ENCODE results near the gene DNLZ. TPM values are rescaled to one million over a fixed set of nuclear protein-coding genes. Genes with fewer than 3 reads are reported as not detected.

DNLZ gene
- polyA plus RNA-seq, 1 donor from 2014 or later, result 23.6 TPM

GRCh38 chr9:136328011-136328621 is 35.4 kb downstream of the DNLZ start:
- no peaks in the 10 kb centered on the region for H3F3A ChIP-seq (ENCODE audit: insufficient read depth, low read length, poor library complexity, severe bottlenecking)
- TF ChIP-seq POLR2AphosphoS5 (IDR thresholded peaks at IDR 0.05) (peak; percentile 4), MXI1 (conservative IDR thresholded peaks at IDR 0.05; ENCODE audit: poor library complexity, severe bottlenecking) (no peak)
- peak overlapping the region; percentile 70 for H3K27ac ChIP-seq (ENCODE audit: low read length)
- peaks cover 29% of the 10 kb centered on the region for H3K79me2 ChIP-seq (replicated peaks; ENCODE audit: insufficient read depth, low read length)
- no peaks in the 10 kb centered on the region for H3K9me2 ChIP-seq (ENCODE audit: insufficient read depth, low read length)
- no peak overlapping the region for H2AFZ ChIP-seq (ENCODE audit: low read depth, low read length)
- peak overlapping the region; percentile 74 for H3K4me2 ChIP-seq (ENCODE audit: low read length)
- H3K36me3 ChIP-seq (ENCODE audit: insufficient read depth, low read length), result no peaks in the 10 kb centered on the region
- H4K20me1 ChIP-seq (ENCODE audit: insufficient read depth), result no peaks in the 10 kb centered on the region
- H3K9ac ChIP-seq (ENCODE audit: low read length), result peak overlapping the region; percentile 94
- H3K9me3 ChIP-seq (ENCODE audit: low read length), result no peaks in the 10 kb centered on the region
- H3K4me3 ChIP-seq (ENCODE audit: low read length), result peak overlapping the region; percentile 96
- H3K27me3 ChIP-seq (ENCODE audit: insufficient read depth, low read depth, low read length), result no peaks in the 10 kb centered on the region

- Histone ChIP-seq H3F3A (ENCODE audit: insufficient read depth, low read length, poor library complexity, severe bottlenecking) (no peaks in the 10 kb centered on the region), H3K27ac (ENCODE audit: low read length) (peak within 1 kb of the TSS; percentile 70), H4K20me1 (ENCODE audit: insufficient read depth) (no peaks in the 10 kb centered on the region), H2AFZ (ENCODE audit: low read depth, low read length) (peak within 1 kb of the TSS; percentile 33), H3K9me3 (ENCODE audit: low read length) (no peaks in the 10 kb centered on the region), H3K4me3 (ENCODE audit: low read length) (peak within 1 kb of the TSS; percentile 96), H3K9ac (ENCODE audit: low read length) (peak within 1 kb of the TSS; percentile 94), H3K4me2 (ENCODE audit: low read length) (peak within 1 kb of the TSS; percentile 74), H3K27me3 (ENCODE audit: insufficient read depth, low read depth, low read length) (no peaks in the 10 kb centered on the region), H3K36me3 (ENCODE audit: insufficient read depth, low read length) (no peaks in the 10 kb centered on the region), H3K79me2 (replicated peaks; ENCODE audit: insufficient read depth, low read length) (peaks cover 29% of the 10 kb centered on the region), H3K9me2 (ENCODE audit: insufficient read depth, low read length) (no peaks in the 10 kb centered on the region)
- TF ChIP-seq EP300 (conservative IDR thresholded peaks at IDR 0.05; ENCODE audit: poor library complexity, severe bottlenecking) (peak; percentile 30), CTCF (IDR thresholded peaks at IDR 0.05; ENCODE audit: poor library complexity, severe bottlenecking) (peak; percentile 8), SMC3 (conservative IDR thresholded peaks at IDR 0.05; ENCODE audit: poor library complexity) (no peak), POLR2AphosphoS5 (IDR thresholded peaks at IDR 0.05) (peak; percentile 88)
Observed at GRCh38 chr9:136327304-136327974, 36.1 kb downstream of the DNLZ start, which contains the start of gene GPSM1. Gene GPSM1 (plus strand): TSS chr9:136327539. CDS start chr9:136327696, 157 bp downstream.

- H3K9ac ChIP-seq (ENCODE audit: low read length), result peak overlapping the region; percentile 94
- no peak overlapping the region for H3K4me2 ChIP-seq (ENCODE audit: low read length)
- no peaks in the 10 kb centered on the region for H3F3A ChIP-seq (ENCODE audit: insufficient read depth, low read length, poor library complexity, severe bottlenecking)
- H3K4me3 ChIP-seq (ENCODE audit: low read length), result peak overlapping the region; percentile 60
- H3K9me2 ChIP-seq (ENCODE audit: insufficient read depth, low read length), result no peaks in the 10 kb centered on the region
- peaks cover 29% of the 10 kb centered on the region for H3K79me2 ChIP-seq (replicated peaks; ENCODE audit: insufficient read depth, low read length)
- no peaks in the 10 kb centered on the region for H4K20me1 ChIP-seq (ENCODE audit: insufficient read depth)
- H3K36me3 ChIP-seq (ENCODE audit: insufficient read depth, low read length), result no peaks in the 10 kb centered on the region
- no peaks in the 10 kb centered on the region for H3K9me3 ChIP-seq (ENCODE audit: low read length)
- H2AFZ ChIP-seq (ENCODE audit: low read depth, low read length), result peak overlapping the region; percentile 33
- no peaks in the 10 kb centered on the region for H3K27me3 ChIP-seq (ENCODE audit: insufficient read depth, low read depth, low read length)
- peak overlapping the region; percentile 45 for H3K27ac ChIP-seq (ENCODE audit: low read length)
- TF ChIP-seq POLR2AphosphoS5 (IDR thresholded peaks at IDR 0.05), result no peak
- TF ChIP-seq MXI1 (conservative IDR thresholded peaks at IDR 0.05; ENCODE audit: poor library complexity, severe bottlenecking), result no peak
- TF ChIP-seq REST (IDR thresholded peaks at IDR 0.05; ENCODE audit: borderline replicate concordance), result no peak
- TF ChIP-seq TAF1 (IDR thresholded peaks at IDR 0.05; ENCODE audit: low read depth), result no peak
- TF ChIP-seq RAD21 (conservative IDR thresholded peaks at IDR 0.05), result no peak
- no peak for TF ChIP-seq EP300 (conservative IDR thresholded peaks at IDR 0.05; ENCODE audit: poor library complexity, severe bottlenecking)
- TF ChIP-seq EZH2 (IDR thresholded peaks at IDR 0.05; ENCODE audit: borderline replicate concordance, insufficient read depth, low read length, poor library complexity, severe bottlenecking), result no peak
- no peak for TF ChIP-seq SMC3 (conservative IDR thresholded peaks at IDR 0.05; ENCODE audit: poor library complexity)
- TF ChIP-seq CTCF (IDR thresholded peaks at IDR 0.05; ENCODE audit: poor library complexity, severe bottlenecking), result no peak
Observed at GRCh38 chr9:136326761-136327303, 36.7 kb downstream of the DNLZ start.

All from neural cell (in vitro differentiated cells).